Neural progenitor cell (in vitro differentiated cells): ENCODE results near the gene DDAH1. TPM values are rescaled to one million over a fixed set of nuclear protein-coding genes. Genes with fewer than 3 reads are reported as not detected.

Source experiments
- DNase-seq: peaks from one replicate; pipeline ENCODE4 v3.0.0-alpha.2; 2016; ENCODE audit warnings: low spot score
- H2AFZ ChIP-seq: fragments of 200-600 bp; sonication (generic); replicated peaks from 2 replicates; pipeline ENCODE4 v1.6.1; 2016; ENCODE audit warnings: antibody characterized with exemption
- H3F3A ChIP-seq: fragments of 200-600 bp; sonication (generic); 2 replicates; pipeline ENCODE4 v1.6.1; 2016; ENCODE audit warnings: antibody characterized with exemption, low read depth
- H3K27ac ChIP-seq: fragments of 200-600 bp; sonication (generic); 2 replicates; pipeline ENCODE4 v1.5.1; 2016; ENCODE audit warnings: mild to moderate bottlenecking
- H3K27me3 ChIP-seq: fragments of 200-600 bp; sonication (generic); 2 replicates; pipeline ENCODE4 v1.6.1; 2016; ENCODE audit warnings: mild to moderate bottlenecking, moderate library complexity
- H3K36me3 ChIP-seq: fragments of 200-600 bp; sonication (generic); 2 replicates; pipeline ENCODE4 v1.5.1; 2016
- H3K4me1 ChIP-seq: fragments of 200-600 bp; sonication (generic); 2 replicates; pipeline ENCODE4 v1.6.1; 2016; ENCODE audit warnings: mixed run types
- H3K4me2 ChIP-seq: fragments of 200-600 bp; sonication (generic); 2 replicates; pipeline ENCODE4 v1.6.1; 2016
- H3K4me3 ChIP-seq: fragments of 200-600 bp; sonication (generic); 2 replicates; pipeline ENCODE4 v1.5.1; 2016
- H3K79me2 ChIP-seq: fragments of 200-600 bp; sonication (generic); 2 replicates; pipeline ENCODE4 v1.6.1; 2016; ENCODE audit warnings: low read depth
- H3K9ac ChIP-seq: fragments of 200-600 bp; sonication (generic); 2 replicates; pipeline ENCODE4 v1.6.1; 2016
- H3K9me3 ChIP-seq: fragments of 200-600 bp; sonication (generic); 2 replicates; pipeline ENCODE4 v1.5.1; 2016; ENCODE audit warnings: low read depth
- H4K20me1 ChIP-seq: fragments of 200-600 bp; sonication (generic); 2 replicates; pipeline ENCODE4 v1.6.1; 2016; ENCODE audit warnings: low read depth
- H3K27ac Mint-ChIP-seq: 3 replicates; pipeline ENCODE4 v1.8.0; 2021; ENCODE audit warnings: mixed read lengths
- H3K27me3 Mint-ChIP-seq: 2 replicates; pipeline ENCODE4 v1.8.0; 2022; ENCODE audit warnings: low read depth, mild to moderate bottlenecking, inconsistent platforms, moderate library complexity, mixed read lengths; ENCODE audit not compliant: insufficient read depth
- H3K36me3 Mint-ChIP-seq: 3 replicates; pipeline ENCODE4 v1.8.0; 2021; ENCODE audit warnings: mixed read lengths
- H3K4me1 Mint-ChIP-seq: 3 replicates; pipeline ENCODE4 v1.8.0; 2021; ENCODE audit warnings: mixed read lengths
- H3K4me3 Mint-ChIP-seq: 3 replicates; pipeline ENCODE4 v1.8.0; 2021; ENCODE audit warnings: mild to moderate bottlenecking, moderate library complexity, mixed read lengths
- H3K9me3 Mint-ChIP-seq: 3 replicates; pipeline ENCODE4 v1.8.0; 2020; ENCODE audit warnings: mixed read lengths
- EZH2 ChIP-seq: fragments of 200-600 bp; sonication (generic); IDR thresholded peaks from 2 replicates; pipeline ENCODE4 v1.6.1; 2017; ENCODE audit warnings: antibody characterized with exemption, mild to moderate bottlenecking, moderate library complexity
- EZH2phosphoT487 ChIP-seq: fragments of 200-600 bp; sonication (generic); IDR thresholded peaks from 2 replicates; pipeline ENCODE4 v1.6.1; 2017; ENCODE audit warnings: antibody characterized with exemption
- total RNA-seq: library from RNA; depleted of rRNA; stranded (reverse); fragments of >200 nt; gene quantifications from 2 replicates; pipeline ENCODE4 v1.2.3, GENCODE V29; 2015; ENCODE audit warnings: low replicate concordance
- TF ChIP-seq, protein P1 (sequence below): fragments of 200-600 bp; sonication (generic); IDR thresholded peaks from 2 replicates; pipeline ENCODE4 v1.5.1; 2017; ENCODE audit warnings: antibody characterized with exemption, mild to moderate bottlenecking

The DDAH1 gene
- total RNA-seq, 1 donor from 2014 or later = 23.1 TPM

DNA sequence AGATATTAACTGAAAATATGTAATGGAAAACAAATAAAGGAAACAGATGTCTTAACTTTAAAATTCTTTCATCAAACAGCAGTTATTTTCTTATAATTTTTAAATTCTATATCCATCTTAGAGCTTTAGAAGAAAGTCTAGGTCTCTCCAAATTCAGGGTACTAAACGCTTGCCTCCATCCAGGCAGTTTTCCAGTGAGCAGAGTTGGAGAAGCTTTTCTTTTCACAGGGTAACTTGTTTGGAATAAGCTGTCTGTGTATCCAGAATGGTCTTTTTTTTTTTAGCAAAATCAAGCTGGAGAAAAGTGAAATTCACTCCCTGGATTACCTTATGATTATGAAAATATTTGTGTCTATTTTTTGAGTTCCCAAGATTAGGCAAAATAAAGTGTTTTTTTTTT is 88.6 kb downstream of the DDAH1 start:
- Histone ChIP-seq H3K79me2 (no peaks in the 10 kb centered on the region), H3K4me3 (no peak overlapping the region), H3K4me2 (no peak overlapping the region), H3K36me3 (no peaks in the 10 kb centered on the region), H4K20me1 (no peaks in the 10 kb centered on the region), H3K27me3 (no peaks in the 10 kb centered on the region), H3K9me3 (no peaks in the 10 kb centered on the region), H2AFZ (no peak overlapping the region), H3K4me1 (peaks cover 19% of the 10 kb centered on the region), H3F3A (no peaks in the 10 kb centered on the region), H3K27ac (no peak overlapping the region), H3K9ac (no peak overlapping the region)
- no peak for DNase-seq
- TF ChIP-seq, protein P1, sequence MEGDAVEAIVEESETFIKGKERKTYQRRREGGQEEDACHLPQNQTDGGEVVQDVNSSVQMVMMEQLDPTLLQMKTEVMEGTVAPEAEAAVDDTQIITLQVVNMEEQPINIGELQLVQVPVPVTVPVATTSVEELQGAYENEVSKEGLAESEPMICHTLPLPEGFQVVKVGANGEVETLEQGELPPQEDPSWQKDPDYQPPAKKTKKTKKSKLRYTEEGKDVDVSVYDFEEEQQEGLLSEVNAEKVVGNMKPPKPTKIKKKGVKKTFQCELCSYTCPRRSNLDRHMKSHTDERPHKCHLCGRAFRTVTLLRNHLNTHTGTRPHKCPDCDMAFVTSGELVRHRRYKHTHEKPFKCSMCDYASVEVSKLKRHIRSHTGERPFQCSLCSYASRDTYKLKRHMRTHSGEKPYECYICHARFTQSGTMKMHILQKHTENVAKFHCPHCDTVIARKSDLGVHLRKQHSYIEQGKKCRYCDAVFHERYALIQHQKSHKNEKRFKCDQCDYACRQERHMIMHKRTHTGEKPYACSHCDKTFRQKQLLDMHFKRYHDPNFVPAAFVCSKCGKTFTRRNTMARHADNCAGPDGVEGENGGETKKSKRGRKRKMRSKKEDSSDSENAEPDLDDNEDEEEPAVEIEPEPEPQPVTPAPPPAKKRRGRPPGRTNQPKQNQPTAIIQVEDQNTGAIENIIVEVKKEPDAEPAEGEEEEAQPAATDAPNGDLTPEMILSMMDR = no peak
- TF ChIP-seq EZH2phosphoT487 = no peak
- TF ChIP-seq EZH2 = no peak
- H3K4me1 Mint-ChIP-seq = peaks cover 12% of the 10 kb centered on the region
- no peaks in the 10 kb centered on the region for H3K27me3 Mint-ChIP-seq
- no peak overlapping the region for H3K27ac Mint-ChIP-seq
- H3K36me3 Mint-ChIP-seq = no peaks in the 10 kb centered on the region
- peaks cover 2% of the 10 kb centered on the region for H3K9me3 Mint-ChIP-seq
- H3K4me3 Mint-ChIP-seq = no peak overlapping the region

DNA sequence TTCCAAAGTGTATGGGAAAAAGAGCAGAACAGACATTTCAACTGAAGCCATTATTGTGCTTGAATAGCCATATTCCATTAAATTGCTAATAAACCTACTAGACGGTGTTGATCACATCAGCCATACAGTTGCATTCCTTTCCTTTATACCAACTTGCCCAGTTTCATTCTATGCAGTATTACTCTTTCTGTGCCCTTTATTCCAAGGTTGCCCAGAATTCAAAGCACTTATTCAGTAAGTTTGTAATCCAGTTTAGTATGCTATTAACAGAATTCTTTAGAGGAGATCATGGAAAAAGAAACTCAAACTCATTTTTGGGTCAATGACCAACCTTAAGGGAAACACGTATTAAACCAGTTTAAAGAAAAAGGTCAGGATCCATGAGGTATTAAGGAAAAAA is 89.5 kb downstream of the DDAH1 start:
- H3F3A ChIP-seq = no peaks in the 10 kb centered on the region
- H4K20me1 ChIP-seq = no peaks in the 10 kb centered on the region
- Mint-ChIP-seq H3K27ac (peak overlapping the region; percentile 34), H3K4me1 (peaks cover 12% of the 10 kb centered on the region), H3K4me3 (no peak overlapping the region), H3K36me3 (no peaks in the 10 kb centered on the region), H3K27me3 (peaks cover 2% of the 10 kb centered on the region), H3K9me3 (no peaks in the 10 kb centered on the region)
- peaks cover 19% of the 10 kb centered on the region for H3K4me1 ChIP-seq
- no peak overlapping the region for H2AFZ ChIP-seq
- H3K27me3 ChIP-seq = no peaks in the 10 kb centered on the region
- TF ChIP-seq EZH2 = no peak
- TF ChIP-seq EZH2phosphoT487 = no peak
- TF ChIP-seq, protein P1 = no peak
- H3K9me3 ChIP-seq = no peaks in the 10 kb centered on the region
- no peaks in the 10 kb centered on the region for H3K36me3 ChIP-seq
- no peak overlapping the region for H3K9ac ChIP-seq
- no peaks in the 10 kb centered on the region for H3K79me2 ChIP-seq
- no peak for DNase-seq
- no peak overlapping the region for H3K27ac ChIP-seq
- no peak overlapping the region for H3K4me2 ChIP-seq
- no peak overlapping the region for H3K4me3 ChIP-seq

DNA sequence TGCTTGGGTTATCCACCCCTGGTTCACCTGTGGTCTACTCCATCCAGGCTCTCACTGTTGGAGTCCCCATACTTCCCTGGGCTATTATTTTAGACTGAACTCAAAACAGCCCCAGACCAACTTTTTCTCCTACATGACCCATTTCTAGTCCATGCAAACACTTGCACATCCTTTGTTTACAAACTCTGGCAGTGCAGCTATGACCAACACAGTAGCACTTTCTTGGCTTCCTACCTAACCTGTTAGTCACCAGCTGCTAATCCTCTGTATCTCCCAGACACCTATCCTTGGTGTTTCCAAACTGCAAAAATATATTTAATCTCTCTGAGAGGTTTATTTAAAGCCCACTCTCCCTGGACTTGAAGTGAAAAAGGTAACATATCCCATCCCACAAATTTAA is 90.8 kb downstream of the DDAH1 start:
- Histone ChIP-seq H3K4me2 (no peak overlapping the region), H4K20me1 (no peaks in the 10 kb centered on the region), H2AFZ (no peak overlapping the region), H3K36me3 (no peaks in the 10 kb centered on the region), H3F3A (no peaks in the 10 kb centered on the region), H3K27me3 (no peaks in the 10 kb centered on the region), H3K4me1 (peaks cover 19% of the 10 kb centered on the region), H3K79me2 (no peaks in the 10 kb centered on the region), H3K27ac (no peak overlapping the region), H3K9me3 (no peaks in the 10 kb centered on the region), H3K4me3 (no peak overlapping the region), H3K9ac (no peak overlapping the region)
- TF ChIP-seq EZH2 (no peak), EZH2phosphoT487 (no peak)
- TF ChIP-seq, protein P1 = no peak
- no peak overlapping the region for H3K4me3 Mint-ChIP-seq
- H3K36me3 Mint-ChIP-seq = no peaks in the 10 kb centered on the region
- H3K27me3 Mint-ChIP-seq = peaks cover 2% of the 10 kb centered on the region
- DNase-seq = no peak
- H3K27ac Mint-ChIP-seq = no peak overlapping the region
- no peaks in the 10 kb centered on the region for H3K9me3 Mint-ChIP-seq
- H3K4me1 Mint-ChIP-seq = peaks cover 12% of the 10 kb centered on the region

DNA sequence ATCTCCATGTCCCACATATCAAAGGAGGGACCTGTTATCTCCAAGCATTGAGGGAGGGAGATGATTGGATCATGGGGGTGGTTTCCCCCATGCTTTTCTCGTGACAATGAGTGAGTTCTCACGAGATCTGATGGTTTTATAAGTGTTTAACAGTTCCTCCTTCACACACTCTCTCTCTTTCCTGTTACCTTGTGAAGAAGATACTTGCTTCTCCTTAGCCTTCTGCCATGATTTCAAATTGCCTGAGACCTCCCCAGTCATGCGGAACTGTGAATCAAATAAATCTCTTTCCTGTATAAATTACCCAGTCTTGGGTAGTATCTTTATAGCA is 91.6 kb downstream of the DDAH1 start:
- Histone ChIP-seq H3K27me3 (no peaks in the 10 kb centered on the region), H2AFZ (no peak overlapping the region), H4K20me1 (no peaks in the 10 kb centered on the region), H3K4me3 (no peak overlapping the region), H3K9ac (no peak overlapping the region), H3F3A (no peaks in the 10 kb centered on the region), H3K27ac (no peak overlapping the region), H3K4me1 (peaks cover 14% of the 10 kb centered on the region), H3K4me2 (no peak overlapping the region), H3K9me3 (no peaks in the 10 kb centered on the region), H3K36me3 (no peaks in the 10 kb centered on the region), H3K79me2 (no peaks in the 10 kb centered on the region)
- DNase-seq = no peak
- H3K4me3 Mint-ChIP-seq = no peak overlapping the region
- peaks cover 2% of the 10 kb centered on the region for H3K27me3 Mint-ChIP-seq
- no peaks in the 10 kb centered on the region for H3K9me3 Mint-ChIP-seq
- peaks cover 12% of the 10 kb centered on the region for H3K4me1 Mint-ChIP-seq
- no peak overlapping the region for H3K27ac Mint-ChIP-seq
- H3K36me3 Mint-ChIP-seq = no peaks in the 10 kb centered on the region
- TF ChIP-seq EZH2phosphoT487 = no peak
- no peak for TF ChIP-seq EZH2
- TF ChIP-seq, protein P1 = no peak
